GM11168 (cell line): ENCODE results near the gene UCKL1.

Experiments used
- in situ Hi-C: fragments of 300-500 bp; cut with MboI; formaldehyde crosslinking; loops from one replicate; pipeline ENCODE4 v1.12.0; 2022; ENCODE audit warnings: low sequenced_read_pairs; ENCODE audit not compliant: unreplicated experiment

The UCKL1 gene

GRCh38 chr20:63960654-63961621 is 4.7 kb upstream of the UCKL1 start:
- in situ Hi-C loops: loop anchor here (10.0 kb wide), 1 partner anchor 256 kb away; the partner anchor contains the start of genes ARFRP1 and ZGPAT

GRCh38 chr20:63959699-63960075 is 3.5 kb upstream of the UCKL1 start:
- in situ Hi-C loops: loop anchor here (10.0 kb wide), 1 partner anchor 255 kb away; the partner anchor contains the start of genes ARFRP1 and ZGPAT

- in situ Hi-C loops: no loop called here
These were observed 2.9 kb upstream of the UCKL1 start for GRCh38 chr20:63958964-63959698.

GRCh38 chr20:63958471-63958870 is 2.3 kb upstream of the UCKL1 start:
- in situ Hi-C loops: no loop called here

- in situ Hi-C loops: no loop called here
These were observed 1.6 kb upstream of the UCKL1 start for GRCh38 chr20:63957690-63958441.

- in situ Hi-C loops: no loop called here
These were observed 931 bp upstream of the UCKL1 start for GRCh38 chr20:63957004-63957689.

GRCh38 chr20:63956664-63957003 is 418 bp upstream of the UCKL1 start:
- in situ Hi-C loops: no loop called here

GRCh38 chr20:63955281-63955826 is 862 bp downstream of the UCKL1 start:
- in situ Hi-C loops: no loop called here

- in situ Hi-C loops: no loop called here
These were observed 2.3 kb downstream of the UCKL1 start for GRCh38 chr20:63953764-63954429.

- in situ Hi-C loops: no loop called here
These were observed 3.4 kb downstream of the UCKL1 start for GRCh38 chr20:63952769-63953168.

- in situ Hi-C loops: no loop called here
These were observed 4.0 kb downstream of the UCKL1 start for GRCh38 chr20:63952210-63952535.

GRCh38 chr20:63951398-63952209 is 4.6 kb downstream of the UCKL1 start:
- in situ Hi-C loops: no loop called here

- in situ Hi-C loops: no loop called here
These were observed 5.4 kb downstream of the UCKL1 start for GRCh38 chr20:63950701-63951397.

GRCh38 chr20:63947638-63948456 is 8.4 kb downstream of the UCKL1 start:
- in situ Hi-C loops: no loop called here

- in situ Hi-C loops: no loop called here
These were observed 9.1 kb downstream of the UCKL1 start for GRCh38 chr20:63946986-63947637.
